HFF-Myc (cell line): ENCODE data around the gene RAD52.

ENCODE experiments used
- DNase-seq: peaks from one replicate; pipeline ENCODE4 v3.0.0-alpha.2; 2011; ENCODE audit warnings: low read depth; ENCODE audit errors: extremely low read depth
- H3K4me3 ChIP-seq: replicated peaks from 2 replicates; pipeline ENCODE4 v1.5.1; 2011; ENCODE audit warnings: low read depth, mild to moderate bottlenecking, control low read depth, low read length
- CTCF ChIP-seq: IDR thresholded peaks from 2 replicates; pipeline ENCODE4 v1.5.1; 2012; ENCODE audit warnings: mild to moderate bottlenecking, low read depth, low read length, control low read depth; ENCODE audit errors: missing control alignments

RAD52 gene

GRCh38 chr12:990661-991349 is 41.3 kb upstream of the RAD52 start, which contains the start of gene ERC1:
TSS of gene ERC1 (plus strand) at chr12:991223. CDS start at chr12:1027904, 36,681 bp downstream.
- peak; percentile 49 for DNase-seq
- peak within 1 kb of the TSS; percentile 66 for H3K4me3 ChIP-seq
- no peak for TF ChIP-seq CTCF

- TF ChIP-seq CTCF = no peak
- peak overlapping the region; percentile 66 for H3K4me3 ChIP-seq
- peak; percentile 43 for DNase-seq
These were observed 40.5 kb upstream of the RAD52 start for GRCh38 chr12:989751-990660.

DNA sequence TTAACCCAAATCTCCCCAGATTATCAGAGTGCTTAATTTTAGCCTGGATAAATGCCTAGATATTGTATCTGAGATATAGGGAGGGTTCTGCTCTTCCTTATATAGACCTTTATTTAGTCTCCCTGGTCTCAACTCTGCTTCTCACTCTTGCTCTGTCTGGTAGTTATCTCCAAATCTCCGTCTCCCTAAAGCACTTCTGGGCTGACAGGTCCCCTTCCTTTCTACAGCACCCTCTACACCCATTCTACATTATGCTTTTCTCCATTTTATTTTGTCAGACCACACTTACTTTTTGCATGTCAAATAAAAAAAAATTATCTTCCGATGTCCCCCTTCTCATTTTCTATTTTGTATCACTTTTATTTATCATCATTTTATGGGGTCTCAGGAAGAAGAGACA is 39.6 kb upstream of the RAD52 start:
- no peak for TF ChIP-seq CTCF
- H3K4me3 ChIP-seq = peak overlapping the region; percentile 66
- DNase-seq = no peak

DNA sequence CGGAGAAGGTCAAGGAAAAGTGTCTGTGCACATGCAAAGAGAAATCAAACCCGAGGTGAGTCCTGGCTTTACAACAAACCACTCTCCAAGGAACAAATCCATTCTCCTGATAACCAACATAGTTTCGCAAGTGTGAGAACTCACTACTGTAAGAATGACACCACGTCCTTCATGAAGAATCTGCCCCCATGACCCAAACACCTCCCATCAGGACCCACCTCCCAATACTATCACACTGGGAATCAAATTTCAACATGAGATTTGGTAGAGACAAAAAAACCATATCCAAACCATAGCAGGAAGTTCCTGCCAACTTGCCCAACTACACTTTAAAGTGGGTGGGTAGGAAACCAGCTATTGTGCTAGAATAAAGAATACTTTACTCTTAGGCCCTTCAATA is 39.2 kb upstream of the RAD52 start:
- H3K4me3 ChIP-seq = no peak overlapping the region; the same call in 1 of the 2 replicates
- no peak for DNase-seq
- TF ChIP-seq CTCF = no peak

- TF ChIP-seq CTCF = no peak
- no peak for DNase-seq
- H3K4me3 ChIP-seq = no peak overlapping the region
These were observed 32.5 kb upstream of the RAD52 start for GRCh38 chr12:981961-982360.

DNA sequence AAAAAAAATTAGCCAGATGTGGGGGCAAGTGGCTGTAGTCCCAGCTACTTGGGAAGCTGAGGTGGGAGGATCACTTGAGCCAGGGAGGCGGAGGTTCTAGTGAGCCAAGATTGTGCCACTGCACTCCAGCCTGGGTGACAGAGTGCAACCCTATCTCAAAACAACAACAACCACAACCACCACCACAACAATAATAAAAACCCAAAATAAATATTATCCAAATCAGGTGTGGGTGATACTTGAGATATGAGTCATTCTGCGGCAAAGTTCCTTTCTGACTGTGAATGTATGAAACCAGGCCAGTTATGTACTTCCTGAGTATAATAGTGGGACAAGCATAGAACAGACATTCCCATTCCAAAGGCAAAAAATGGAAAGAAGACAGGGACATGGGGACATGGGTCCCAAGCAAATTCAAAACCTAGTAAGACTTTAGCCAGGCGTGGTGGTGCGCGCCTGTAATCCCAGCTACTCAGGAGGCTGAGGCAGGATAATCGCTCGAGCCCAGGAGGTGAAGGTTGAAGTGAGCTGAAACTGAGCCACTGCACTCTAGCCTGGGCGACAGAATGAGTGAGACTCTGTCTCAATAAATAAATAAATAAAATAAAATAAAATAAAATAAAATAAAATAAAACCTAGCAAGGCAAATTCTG is 31.8 kb upstream of the RAD52 start:
- no peak for TF ChIP-seq CTCF
- H3K4me3 ChIP-seq = no peak overlapping the region
- no peak for DNase-seq
